Stomach smooth muscle (tissue), 2 donors: ENCODE data around the gene TP53AIP1.

Experiments
- H3K27ac ChIP-seq: one replicate; pipeline ENCODE4 v1.7.0; 2013; ENCODE audit warnings: mild to moderate bottlenecking, low read length, inconsistent platforms
- H3K27me3 ChIP-seq, 2 donors: one replicate each; pipeline ENCODE4 v1.7.0; 2013; ENCODE audit warnings: low read length in 2 of 2; ENCODE audit not compliant: insufficient read depth in 2 of 2, control insufficient read depth in 1 of 2
- H3K36me3 ChIP-seq, 2 donors: one replicate each; pipeline ENCODE4 v1.7.0; 2013; ENCODE audit warnings: low read length in 2 of 2; ENCODE audit not compliant: control insufficient read depth in 2 of 2, insufficient read depth in 2 of 2
- H3K4me1 ChIP-seq: one replicate; pipeline ENCODE4 v1.7.0; 2013; ENCODE audit warnings: low read length; ENCODE audit not compliant: control insufficient read depth, insufficient read depth
- H3K4me3 ChIP-seq, 2 donors: one replicate each; pipeline ENCODE4 v1.7.0; 2013; ENCODE audit warnings: low read length in 2 of 2
- H3K9ac ChIP-seq, 2 donors: one replicate each; pipeline ENCODE4 v1.7.0; 2013; ENCODE audit warnings: low read length in 2 of 2, mild to moderate bottlenecking in 1 of 2
- H3K9me3 ChIP-seq, 2 donors: one replicate each; pipeline ENCODE4 v1.7.0; 2013; ENCODE audit warnings: low read length in 2 of 2; ENCODE audit not compliant: control insufficient read depth in 2 of 2
- donor health status: healthy.
- donor health status: Pancreatic carcinoma.

TP53AIP1 gene

DNA sequence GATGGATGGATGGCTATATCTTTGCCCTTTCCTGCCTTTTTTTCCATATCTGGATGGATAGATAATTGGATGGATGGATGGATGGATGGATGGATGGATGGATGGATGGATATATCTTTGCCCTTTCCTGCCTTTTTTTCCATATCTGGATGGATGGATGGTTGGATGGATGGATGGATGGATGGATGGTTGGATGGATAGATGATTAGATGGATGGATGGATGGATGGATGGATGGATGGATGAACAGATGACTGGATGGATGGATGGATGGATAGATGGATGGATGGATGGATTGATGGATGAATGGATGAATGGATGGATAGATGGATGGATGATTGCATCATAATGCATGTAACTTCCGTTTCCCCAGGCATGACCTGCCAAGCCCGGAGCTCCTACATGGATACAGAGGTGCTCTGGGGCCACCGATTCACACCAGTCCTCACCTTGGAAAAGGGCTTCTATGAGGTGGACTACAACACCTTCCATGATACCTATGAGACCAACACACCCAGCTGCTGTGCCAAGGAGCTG, 26.6 kb downstream of the TP53AIP1 start:
- H3K36me3 ChIP-seq: no peaks in the 10 kb centered on the region
- no peaks in the 10 kb centered on the region for H3K4me1 ChIP-seq
- no peak overlapping the region for H3K27ac ChIP-seq
- peaks cover 7 to 16% of the 10 kb centered on the region in 2 donors for H3K27me3 ChIP-seq
- no peaks in the 10 kb centered on the region for H3K9me3 ChIP-seq
- no peak overlapping the region for H3K9ac ChIP-seq
- H3K4me3 ChIP-seq: no peak overlapping the region

GRCh38 chr11:128915149-128915521, 27.5 kb downstream of the TP53AIP1 start:
- H3K9me3 ChIP-seq: no peaks in the 10 kb centered on the region

GRCh38 chr11:128914216-128915148, 28.2 kb downstream of the TP53AIP1 start:
- peaks cover 7 to 15% of the 10 kb centered on the region in 2 donors for H3K27me3 ChIP-seq
- no peaks in the 10 kb centered on the region for H3K4me1 ChIP-seq
- H3K36me3 ChIP-seq: no peaks in the 10 kb centered on the region
- H3K9me3 ChIP-seq: no peaks in the 10 kb centered on the region
- no peak overlapping the region for H3K27ac ChIP-seq
- H3K4me3 ChIP-seq: no peak overlapping the region
- H3K9ac ChIP-seq: no peak overlapping the region

More at GRCh38 chr11:128915149-128915521, 27.5 kb downstream of the TP53AIP1 start:
- no peaks in the 10 kb centered on the region for H3K36me3 ChIP-seq
- H3K9ac ChIP-seq: no peak overlapping the region
- no peaks in the 10 kb centered on the region for H3K4me1 ChIP-seq
- no peak overlapping the region for H3K27ac ChIP-seq
- H3K27me3 ChIP-seq: peaks cover 7 to 15% of the 10 kb centered on the region in 2 donors
- no peak overlapping the region for H3K4me3 ChIP-seq

DNA sequence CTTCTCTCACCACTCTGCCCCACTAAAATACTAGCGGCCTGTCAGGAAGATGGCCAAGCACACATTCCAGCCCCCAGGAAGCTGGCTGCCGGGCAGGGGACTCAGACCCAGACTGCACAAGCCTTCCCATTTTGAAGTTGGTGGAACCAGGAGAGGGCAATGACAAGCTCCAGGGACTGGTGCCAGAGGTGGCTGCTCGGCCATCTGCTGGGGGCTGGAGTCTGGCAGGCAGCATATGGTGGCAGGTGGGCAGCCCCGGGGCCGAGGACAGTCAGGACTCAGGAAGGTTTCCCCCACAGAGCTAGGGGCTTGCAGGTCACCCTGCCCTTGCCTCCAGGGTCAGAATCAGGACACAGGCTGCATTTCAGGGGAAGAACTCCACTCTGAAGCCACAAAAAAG, 28.9 kb downstream of the TP53AIP1 start:
- H3K27ac ChIP-seq: no peak overlapping the region
- H3K9ac ChIP-seq: no peak overlapping the region
- H3K4me3 ChIP-seq: no peak overlapping the region
- no peaks in the 10 kb centered on the region for H3K9me3 ChIP-seq
- no peaks in the 10 kb centered on the region for H3K36me3 ChIP-seq
- no peaks in the 10 kb centered on the region for H3K4me1 ChIP-seq
- H3K27me3 ChIP-seq: peaks cover 7 to 22% of the 10 kb centered on the region in 2 donors

DNA sequence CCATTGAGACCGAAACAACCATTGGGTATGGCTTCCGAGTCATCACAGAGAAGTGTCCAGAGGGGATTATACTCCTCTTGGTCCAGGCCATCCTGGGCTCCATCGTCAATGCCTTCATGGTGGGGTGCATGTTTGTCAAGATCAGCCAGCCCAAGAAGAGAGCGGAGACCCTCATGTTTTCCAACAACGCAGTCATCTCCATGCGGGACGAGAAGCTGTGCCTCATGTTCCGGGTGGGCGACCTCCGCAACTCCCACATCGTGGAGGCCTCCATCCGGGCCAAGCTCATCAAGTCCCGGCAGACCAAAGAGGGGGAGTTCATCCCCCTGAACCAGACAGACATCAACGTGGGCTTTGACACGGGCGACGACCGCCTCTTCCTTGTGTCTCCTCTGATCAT, 31.0 kb downstream of the TP53AIP1 start:
- no peaks in the 10 kb centered on the region for H3K9me3 ChIP-seq
- H3K27ac ChIP-seq: no peak overlapping the region
- H3K4me1 ChIP-seq: no peaks in the 10 kb centered on the region
- peaks cover 12 to 28% of the 10 kb centered on the region in 2 donors for H3K27me3 ChIP-seq
- no peak overlapping the region for H3K4me3 ChIP-seq
- no peak overlapping the region for H3K9ac ChIP-seq
- no peaks in the 10 kb centered on the region for H3K36me3 ChIP-seq

- Histone ChIP-seq H3K27ac (no peak overlapping the region), H3K36me3 (no peaks in the 10 kb centered on the region), H3K27me3 (peaks cover 17 to 33% of the 10 kb centered on the region in 2 donors), H3K9me3 (no peaks in the 10 kb centered on the region), H3K4me3 (no peak overlapping the region), H3K4me1 (peaks cover 4% of the 10 kb centered on the region), H3K9ac (no peak overlapping the region)
These were observed 31.4 kb downstream of the TP53AIP1 start for GRCh38 chr11:128911239-128911638.

DNA sequence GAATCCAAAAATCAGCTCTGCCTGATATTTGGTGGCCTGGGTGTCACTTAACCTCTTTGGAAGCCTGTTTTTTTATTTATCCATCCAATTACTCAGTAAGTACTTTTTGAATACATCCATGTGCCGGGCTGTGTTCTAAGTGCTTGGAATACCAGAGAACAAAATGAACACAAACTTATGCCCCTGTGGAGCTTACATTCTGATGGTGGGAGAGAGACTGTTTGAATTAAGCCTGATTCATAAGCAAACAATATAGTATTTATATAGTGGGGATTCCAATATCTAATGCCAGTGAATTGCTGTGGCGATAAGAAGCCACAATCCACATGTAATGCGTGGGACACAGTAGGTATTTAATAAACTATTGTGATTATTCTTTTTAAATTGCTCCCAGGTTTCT, 32.1 kb downstream of the TP53AIP1 start:
- Histone ChIP-seq H3K9ac (no peak overlapping the region), H3K36me3 (no peaks in the 10 kb centered on the region), H3K4me1 (peaks cover 10% of the 10 kb centered on the region), H3K4me3 (no peak overlapping the region), H3K27ac (no peak overlapping the region), H3K9me3 (no peaks in the 10 kb centered on the region), H3K27me3 (peaks cover 20 to 36% of the 10 kb centered on the region in 2 donors)

DNA sequence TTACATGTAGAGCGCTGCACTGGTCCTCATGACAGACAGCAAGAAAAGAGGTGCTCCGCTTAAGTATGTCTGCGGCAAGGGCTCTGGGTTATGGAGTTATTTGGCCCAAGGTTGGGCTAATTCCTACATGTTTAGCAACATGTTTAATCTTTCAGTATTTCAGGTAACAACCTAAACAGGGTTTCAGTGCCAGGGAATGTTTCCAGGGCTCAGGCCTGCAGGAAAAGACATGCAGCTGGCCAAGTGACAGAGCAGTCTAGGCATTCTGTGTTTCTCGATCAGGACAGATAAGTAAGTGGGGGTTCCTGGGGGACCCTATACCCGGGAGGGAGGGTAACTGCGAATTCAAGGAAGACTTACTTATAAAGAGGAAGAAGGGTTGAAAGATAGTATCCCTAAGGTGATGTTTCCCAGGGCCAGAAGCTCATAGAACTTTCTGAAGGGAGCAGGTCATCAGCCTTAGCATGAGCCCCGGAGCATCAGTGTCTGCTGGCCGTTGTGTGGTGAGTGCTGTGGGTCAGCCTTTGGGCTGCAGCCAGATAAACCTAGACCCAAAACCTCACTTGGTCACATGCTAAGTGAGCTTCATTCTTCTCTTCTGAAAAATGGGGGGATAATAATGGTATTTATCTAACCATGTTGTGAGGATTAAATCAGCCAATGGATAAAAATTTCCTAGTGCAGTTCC, 33.1 kb downstream of the TP53AIP1 start:
- Histone ChIP-seq H3K27me3 (peaks cover 16 to 37% of the 10 kb centered on the region in 2 donors), H3K9me3 (no peaks in the 10 kb centered on the region), H3K27ac (no peak overlapping the region), H3K4me3 (no peak overlapping the region), H3K9ac (no peak overlapping the region), H3K36me3 (no peaks in the 10 kb centered on the region), H3K4me1 (peaks cover 14% of the 10 kb centered on the region)

DNA sequence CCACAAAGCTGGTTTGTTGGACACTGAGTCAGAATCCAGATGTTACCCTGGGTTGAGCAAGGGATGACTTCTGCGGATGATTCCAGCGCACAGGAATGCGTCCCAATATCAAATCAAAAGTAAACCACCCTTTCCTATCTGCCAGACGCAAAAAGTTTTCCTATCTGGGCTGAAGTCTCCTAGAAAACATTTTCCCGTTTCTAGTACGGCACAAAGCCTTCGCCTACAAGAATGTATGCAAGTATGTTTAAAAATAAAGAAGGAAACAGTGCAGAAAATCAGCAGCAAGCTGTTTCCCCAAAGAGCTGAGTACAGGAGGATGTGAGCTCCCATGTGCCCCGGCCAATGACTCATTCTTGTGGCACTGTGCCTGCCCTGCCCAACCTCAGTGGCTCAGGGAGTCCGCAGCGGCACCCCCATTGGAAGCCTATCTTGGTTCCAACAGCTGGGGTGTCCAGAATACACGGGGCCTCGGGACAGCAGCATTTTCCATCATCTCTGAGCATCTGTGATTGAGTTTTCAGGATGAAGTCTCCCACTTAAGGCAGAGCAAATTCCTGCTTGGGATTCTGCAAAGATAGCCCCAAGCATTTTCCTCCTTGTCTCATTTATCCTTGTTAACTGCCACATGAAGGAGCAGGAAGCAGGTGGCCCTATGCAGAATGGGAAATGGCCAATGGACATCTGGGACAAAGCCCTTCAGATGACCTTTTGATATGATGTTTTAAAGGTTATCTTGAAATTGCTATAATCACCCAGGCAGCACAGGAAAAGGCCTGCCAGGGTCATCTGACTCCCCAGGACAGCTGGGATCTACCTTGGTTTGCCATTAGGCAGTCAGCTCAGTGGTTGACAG, 34.1 kb downstream of the TP53AIP1 start:
- no peak overlapping the region for H3K27ac ChIP-seq
- no peaks in the 10 kb centered on the region for H3K9me3 ChIP-seq
- H3K36me3 ChIP-seq: no peaks in the 10 kb centered on the region
- no peak overlapping the region for H3K4me3 ChIP-seq
- H3K9ac ChIP-seq: no peak overlapping the region
- peaks cover 15 to 34% of the 10 kb centered on the region in 2 donors for H3K27me3 ChIP-seq
- peaks cover 14% of the 10 kb centered on the region for H3K4me1 ChIP-seq

GRCh38 chr11:128907585-128907984, 35.1 kb downstream of the TP53AIP1 start:
- Histone ChIP-seq H3K27me3 (peaks cover 15 to 34% of the 10 kb centered on the region in 2 donors), H3K4me3 (no peak overlapping the region), H3K36me3 (no peaks in the 10 kb centered on the region), H3K4me1 (peaks cover 14% of the 10 kb centered on the region), H3K9ac (no peak overlapping the region), H3K27ac (no peak overlapping the region), H3K9me3 (no peaks in the 10 kb centered on the region)
